SK-N-SH treated with all-trans-retinoic acid at 6 μM for 48 hours (cell line): Measurements from ENCODE around the gene SMIM29.

ENCODE experiments used
- CSDC2 ChIP-seq: fragments of 250-450 bp; sonication (Bioruptor Pico); IDR thresholded peaks from 2 replicates; pipeline ENCODE4 v1.5.0; 2020; ENCODE audit warnings: mild to moderate bottlenecking, moderate library complexity
- ISL1 ChIP-seq: fragments of 250-450 bp; sonication (Bioruptor Pico); IDR thresholded peaks from 2 replicates; pipeline ENCODE4 v2.1.2; 2022; ENCODE audit warnings: mild to moderate bottlenecking, moderate library complexity
- OSR1 ChIP-seq: fragments of 250-450 bp; sonication (Bioruptor Pico); IDR thresholded peaks from 2 replicates; pipeline ENCODE4 v1.8.0; 2022; ENCODE audit warnings: moderate library complexity, mild to moderate bottlenecking, inconsistent platforms
- PATZ1 ChIP-seq: fragments of 250-450 bp; sonication (Bioruptor Pico); IDR thresholded peaks from 2 replicates; pipeline ENCODE4 v1.8.0; 2020; ENCODE audit warnings: mild to moderate bottlenecking, moderate library complexity, borderline replicate concordance
- POU6F1 ChIP-seq: fragments of 250-450 bp; sonication (Bioruptor Pico); IDR thresholded peaks from 2 replicates; pipeline ENCODE4 v1.8.0; 2021; ENCODE audit warnings: low read depth, mild to moderate bottlenecking, moderate library complexity, borderline replicate concordance
- SNAI2 ChIP-seq: fragments of 250-450 bp; sonication (Bioruptor Pico); IDR thresholded peaks from 2 replicates; pipeline ENCODE4 v1.5.0; 2020; ENCODE audit warnings: mild to moderate bottlenecking, moderate library complexity
- TOX ChIP-seq: fragments of 250-450 bp; sonication (Bioruptor Pico); IDR thresholded peaks from 2 replicates; pipeline ENCODE4 v1.8.0; 2021; ENCODE audit warnings: mild to moderate bottlenecking, moderate library complexity, borderline replicate concordance
- TSHZ2 ChIP-seq: fragments of 250-450 bp; sonication (Bioruptor Pico); IDR thresholded peaks from 2 replicates; pipeline ENCODE4 v1.5.0; 2020; ENCODE audit warnings: mild to moderate bottlenecking, moderate library complexity
- ZC3H10 ChIP-seq: fragments of 250-450 bp; sonication (Bioruptor Pico); IDR thresholded peaks from 2 replicates; pipeline ENCODE4 v1.5.1; 2021; ENCODE audit warnings: mild to moderate bottlenecking, moderate library complexity
- ZNF565 ChIP-seq: fragments of 450-650 bp; formaldehyde crosslinking; conservative IDR thresholded peaks from 2 replicates; pipeline ENCODE4 v1.5.0; 2020; ENCODE audit warnings: low read depth, mild to moderate bottlenecking, moderate library complexity
- ZNF8 ChIP-seq: fragments of 450-650 bp; formaldehyde crosslinking; IDR thresholded peaks from 2 replicates; pipeline ENCODE4 v1.5.0; 2020; ENCODE audit warnings: mild to moderate bottlenecking, moderate library complexity

- TF ChIP-seq CSDC2 (no peak), OSR1 (CRISPR knock-in tag) (no peak), SNAI2 (no peak), TOX (CRISPR knock-in tag) (no peak), TSHZ2 (CRISPR knock-in tag) (no peak), POU6F1 (CRISPR knock-in tag) (no peak), ZC3H10 (no peak), PATZ1 (CRISPR knock-in tag) (no peak), ZNF8 (CRISPR knock-in tag) (no peak), ISL1 (CRISPR knock-in tag) (no peak), ZNF565 (CRISPR knock-in tag) (no peak)
These were observed 14.9 kb downstream of the SMIM29 start for GRCh38 chr6:34233867-34234266.
